ENCODE results near the gene FAR2.

FAR2 gene

GRCh38 chr12:29320295-29321085 lies 171.4 kb downstream of the FAR2 start:
- Histone ChIP-seq H3K36me3 (ENCODE audit: insufficient read depth, low read depth, low read length) (peaks cover 24% of the 10 kb centered on the region), H3K9ac (ENCODE audit: low read depth, low read length) (no peak overlapping the region), H3K4me1 (ENCODE audit: insufficient read depth, low read length) (peaks cover 8% of the 10 kb centered on the region; the same call in 1 of the 2 replicates), H3K27me3 (ENCODE audit: insufficient read depth, low read length) (no peaks in the 10 kb centered on the region), H3K4me3 (ENCODE audit: low read length) (no peak overlapping the region), H3K27ac (ENCODE audit: low read length) (no peak overlapping the region), H3K9me3 (ENCODE audit: insufficient read depth, low read depth, low read length) (peaks cover 20% of the 10 kb centered on the region; the same call in 1 of the 2 replicates)

DNA sequence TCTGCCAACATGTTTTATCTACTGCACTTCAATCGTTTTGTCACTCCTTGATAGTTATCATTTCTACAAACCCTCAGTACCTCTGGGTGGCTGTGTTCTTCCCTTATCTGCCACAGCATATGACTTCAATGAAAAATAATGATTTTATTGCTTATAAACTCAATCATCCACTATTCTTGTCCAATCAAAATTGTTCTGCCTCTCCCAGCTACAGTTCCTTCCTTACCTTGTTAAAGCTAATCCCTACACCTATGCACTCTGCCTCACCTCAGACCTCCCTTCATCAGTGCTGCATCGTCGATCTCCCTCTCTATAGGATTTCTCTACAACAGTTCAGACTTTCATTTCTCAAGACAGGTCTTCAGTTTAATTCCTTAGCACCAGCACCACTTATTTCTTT lies 173.1 kb downstream of the FAR2 start:
- Histone ChIP-seq H3K36me3 (ENCODE audit: insufficient read depth, low read depth, low read length) (peaks cover 24% of the 10 kb centered on the region), H3K27ac (ENCODE audit: low read length) (no peak overlapping the region), H3K9ac (ENCODE audit: low read depth, low read length) (no peak overlapping the region), H3K9me3 (ENCODE audit: insufficient read depth, low read depth, low read length) (peaks cover 20% of the 10 kb centered on the region; the same call in 1 of the 2 replicates), H3K4me1 (ENCODE audit: insufficient read depth, low read length) (peaks cover under 1% of the 10 kb centered on the region; the same call in 1 of the 2 replicates), H3K4me3 (ENCODE audit: low read length) (no peak overlapping the region), H3K27me3 (ENCODE audit: insufficient read depth, low read length) (no peaks in the 10 kb centered on the region)

DNA sequence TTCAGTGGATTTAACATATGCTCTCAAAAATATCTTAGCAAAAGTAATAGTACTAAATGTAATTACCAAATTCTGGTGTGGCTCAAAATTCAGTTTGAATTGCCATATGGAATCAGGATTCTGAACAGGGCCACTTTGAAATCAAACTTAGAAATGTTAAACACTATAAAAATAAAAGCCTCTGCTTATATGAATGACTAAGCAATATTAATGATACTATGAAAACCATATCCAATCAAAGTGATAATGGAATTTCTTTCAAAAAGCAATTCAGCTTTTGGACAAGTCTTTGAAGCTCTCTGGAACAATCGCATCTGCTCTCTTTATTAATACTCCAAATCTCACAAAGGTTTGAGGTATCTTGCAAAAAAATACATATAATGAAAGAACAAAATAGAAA lies 180.3 kb downstream of the FAR2 start:
- Histone ChIP-seq H3K36me3 (ENCODE audit: insufficient read depth, low read depth, low read length) (peaks cover 10% of the 10 kb centered on the region; the same call in 1 of the 2 replicates), H3K4me1 (ENCODE audit: insufficient read depth, low read length) (no peaks in the 10 kb centered on the region), H3K9me3 (ENCODE audit: insufficient read depth, low read depth, low read length) (no peaks in the 10 kb centered on the region), H3K4me3 (ENCODE audit: low read length) (no peak overlapping the region), H3K27ac (ENCODE audit: low read length) (no peak overlapping the region), H3K27me3 (ENCODE audit: insufficient read depth, low read length) (no peaks in the 10 kb centered on the region), H3K9ac (ENCODE audit: low read depth, low read length) (no peak overlapping the region)

DNA sequence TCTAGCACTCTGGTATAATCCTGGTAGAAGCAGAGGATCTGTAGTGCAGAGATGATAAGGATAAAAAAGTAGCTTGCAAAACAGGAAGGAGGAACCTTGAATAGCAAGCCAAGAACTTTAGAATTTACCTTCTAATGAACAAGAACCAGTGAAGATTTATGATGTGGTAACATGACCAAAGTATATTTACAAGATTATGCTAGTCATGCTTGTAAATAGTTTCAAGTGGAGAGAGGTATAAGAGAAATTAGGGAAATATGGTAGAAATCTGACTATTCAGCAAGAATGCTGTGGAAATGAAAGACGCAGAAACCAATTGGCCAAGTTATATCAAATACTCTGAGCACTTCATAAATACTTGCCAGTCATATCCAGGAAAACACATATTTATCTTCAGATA lies 184.1 kb downstream of the FAR2 start:
- peaks cover 10% of the 10 kb centered on the region; the same call in 1 of the 2 replicates for H3K36me3 ChIP-seq (ENCODE audit: insufficient read depth, low read depth, low read length)
- H3K27me3 ChIP-seq (ENCODE audit: insufficient read depth, low read length), result no peaks in the 10 kb centered on the region
- H3K4me1 ChIP-seq (ENCODE audit: insufficient read depth, low read length), result no peaks in the 10 kb centered on the region
- no peaks in the 10 kb centered on the region for H3K9me3 ChIP-seq (ENCODE audit: insufficient read depth, low read depth, low read length)
- H3K4me3 ChIP-seq (ENCODE audit: low read length), result no peak overlapping the region
- H3K27ac ChIP-seq (ENCODE audit: low read length), result no peak overlapping the region
- no peak overlapping the region for H3K9ac ChIP-seq (ENCODE audit: low read depth, low read length)

- Histone ChIP-seq H3K36me3 (ENCODE audit: insufficient read depth, low read depth, low read length) (peaks cover 17% of the 10 kb centered on the region; the same call in 1 of the 2 replicates), H3K4me3 (ENCODE audit: low read length) (no peak overlapping the region), H3K4me1 (ENCODE audit: insufficient read depth, low read length) (no peaks in the 10 kb centered on the region), H3K9ac (ENCODE audit: low read depth, low read length) (no peak overlapping the region), H3K27ac (ENCODE audit: low read length) (no peak overlapping the region), H3K27me3 (ENCODE audit: insufficient read depth, low read length) (no peaks in the 10 kb centered on the region), H3K9me3 (ENCODE audit: insufficient read depth, low read depth, low read length) (no peaks in the 10 kb centered on the region)
Observed at GRCh38 chr12:29334937-29335336, 185.9 kb downstream of the FAR2 start.

GRCh38 chr12:29337325-29337724 lies 188.2 kb downstream of the FAR2 start:
- H3K9ac ChIP-seq (ENCODE audit: low read depth, low read length), result no peak overlapping the region
- no peak overlapping the region for H3K4me3 ChIP-seq (ENCODE audit: low read length)
- H3K36me3 ChIP-seq (ENCODE audit: insufficient read depth, low read depth, low read length), result peaks cover 40% of the 10 kb centered on the region

DNA sequence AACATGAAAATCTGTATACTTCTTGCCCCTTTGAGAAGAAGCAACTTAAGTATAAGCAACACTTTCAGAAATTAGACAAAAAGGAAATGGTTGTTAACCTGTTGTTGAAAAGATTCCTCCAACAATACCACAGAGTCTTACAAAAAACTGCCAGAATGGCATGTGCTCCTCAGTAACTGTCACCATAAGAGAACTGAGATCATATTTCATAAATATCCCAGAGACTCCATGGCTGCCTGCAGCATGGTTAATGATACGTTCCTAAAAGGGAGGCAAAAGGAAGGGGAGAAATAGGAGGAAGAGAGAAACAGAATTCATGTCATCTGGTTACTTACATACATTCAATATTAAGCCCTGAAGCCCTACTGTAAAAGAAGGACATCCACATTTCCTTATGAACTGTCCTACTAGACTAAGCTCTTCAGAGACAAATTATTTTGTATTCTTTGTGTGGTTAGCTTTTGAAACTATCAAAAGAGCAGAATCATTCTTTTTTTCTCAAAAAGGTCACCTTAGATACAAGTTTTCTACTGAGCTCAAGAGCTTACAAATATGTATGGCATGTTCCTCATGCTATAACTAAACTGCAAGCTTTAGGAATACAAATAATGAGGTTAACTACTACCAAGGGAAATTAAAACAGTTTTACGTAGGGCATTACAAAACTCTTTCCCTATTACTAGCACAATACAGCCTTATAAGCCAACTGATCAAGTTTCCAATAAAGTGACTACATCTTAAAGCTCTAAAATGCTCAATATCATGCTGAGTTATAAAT lies 194.1 kb downstream of the FAR2 start:
- H3K4me1 ChIP-seq (ENCODE audit: insufficient read depth, low read length), result no peaks in the 10 kb centered on the region
- H3K27ac ChIP-seq (ENCODE audit: low read length), result no peak overlapping the region
- peaks cover 79% of the 10 kb centered on the region for H3K36me3 ChIP-seq (ENCODE audit: insufficient read depth, low read depth, low read length)

More at GRCh38 chr12:29337325-29337724, 188.2 kb downstream of the FAR2 start:
- Histone ChIP-seq H3K4me1 (ENCODE audit: insufficient read depth, low read length) (no peaks in the 10 kb centered on the region), H3K9me3 (ENCODE audit: insufficient read depth, low read depth, low read length) (no peaks in the 10 kb centered on the region), H3K27me3 (ENCODE audit: insufficient read depth, low read length) (no peaks in the 10 kb centered on the region), H3K27ac (ENCODE audit: low read length) (no peak overlapping the region)

DNA sequence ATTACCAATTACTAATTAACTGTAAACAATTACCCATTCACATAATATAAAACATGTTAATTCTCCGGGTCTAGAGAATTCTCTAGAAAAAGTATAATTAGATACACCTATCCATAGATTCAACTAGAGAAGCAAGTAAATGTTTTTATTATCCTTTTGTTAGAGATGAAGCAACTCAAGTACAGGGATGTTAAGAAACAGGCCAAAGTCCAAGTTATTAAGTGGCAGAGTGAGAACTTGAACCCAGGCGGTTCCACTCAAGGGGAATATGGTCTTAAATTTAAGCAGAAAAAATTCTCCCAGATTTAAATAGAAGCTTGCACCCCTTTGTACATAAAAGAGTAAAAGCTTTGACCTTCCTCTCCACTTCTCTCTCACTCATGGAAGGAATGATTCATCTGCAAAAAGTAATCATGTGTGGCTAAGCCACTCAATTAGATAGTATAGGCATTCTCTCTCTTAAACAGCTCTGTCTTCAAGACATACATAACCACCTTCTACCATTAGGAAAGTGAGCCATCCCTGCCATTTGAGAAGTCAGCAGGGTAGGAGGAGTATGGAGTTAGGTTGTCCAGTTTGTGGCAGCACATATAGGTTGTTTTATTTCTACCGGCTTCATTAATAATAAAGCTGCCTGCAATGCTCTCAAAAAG lies 197.8 kb downstream of the FAR2 start:
- Histone ChIP-seq H3K36me3 (ENCODE audit: insufficient read depth, low read depth, low read length) (peaks cover 61% of the 10 kb centered on the region), H3K4me1 (ENCODE audit: insufficient read depth, low read length) (no peaks in the 10 kb centered on the region), H3K9me3 (ENCODE audit: insufficient read depth, low read depth, low read length) (no peaks in the 10 kb centered on the region), H3K4me3 (ENCODE audit: low read length) (no peak overlapping the region), H3K9ac (ENCODE audit: low read depth, low read length) (no peak overlapping the region), H3K27me3 (ENCODE audit: insufficient read depth, low read length) (no peaks in the 10 kb centered on the region), H3K27ac (ENCODE audit: low read length) (no peak overlapping the region)

More for the DNA sequence above, 194.1 kb downstream of the FAR2 start:
- no peak overlapping the region for H3K4me3 ChIP-seq (ENCODE audit: low read length)
- no peaks in the 10 kb centered on the region for H3K27me3 ChIP-seq (ENCODE audit: insufficient read depth, low read length)
- H3K9me3 ChIP-seq (ENCODE audit: insufficient read depth, low read depth, low read length), result no peaks in the 10 kb centered on the region
- H3K9ac ChIP-seq (ENCODE audit: low read depth, low read length), result no peak overlapping the region

DNA sequence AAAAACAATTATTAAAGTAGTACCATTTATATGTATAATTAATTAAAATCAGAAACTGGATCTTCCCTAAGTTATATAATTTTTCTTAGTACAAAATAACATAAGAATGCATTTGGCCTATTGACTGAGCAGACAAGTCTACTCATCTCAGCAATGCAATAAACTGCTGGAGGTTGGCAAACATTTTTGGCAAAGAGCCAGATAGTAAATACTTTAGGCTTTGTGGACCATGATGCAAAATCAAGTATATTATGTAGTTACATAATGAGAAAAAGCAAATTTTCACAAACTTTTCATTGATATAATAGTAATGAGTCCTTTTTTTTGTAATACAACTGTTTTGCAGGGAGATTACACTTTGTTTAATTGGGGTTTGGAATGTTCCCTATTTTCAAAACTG lies 201.0 kb downstream of the FAR2 start:
- H3K27ac ChIP-seq (ENCODE audit: low read length), result no peak overlapping the region
- H3K9ac ChIP-seq (ENCODE audit: low read depth, low read length), result no peak overlapping the region
- H3K27me3 ChIP-seq (ENCODE audit: insufficient read depth, low read length), result no peaks in the 10 kb centered on the region
- H3K4me3 ChIP-seq (ENCODE audit: low read length), result no peak overlapping the region
- peaks cover 47% of the 10 kb centered on the region for H3K36me3 ChIP-seq (ENCODE audit: insufficient read depth, low read depth, low read length)
- H3K4me1 ChIP-seq (ENCODE audit: insufficient read depth, low read length), result no peaks in the 10 kb centered on the region
- H3K9me3 ChIP-seq (ENCODE audit: insufficient read depth, low read depth, low read length), result no peaks in the 10 kb centered on the region

- Histone ChIP-seq H3K4me3 (ENCODE audit: low read length) (no peak overlapping the region), H3K27ac (ENCODE audit: low read length) (no peak overlapping the region), H3K27me3 (ENCODE audit: insufficient read depth, low read length) (no peaks in the 10 kb centered on the region), H3K9ac (ENCODE audit: low read depth, low read length) (no peak overlapping the region), H3K9me3 (ENCODE audit: insufficient read depth, low read depth, low read length) (no peaks in the 10 kb centered on the region), H3K4me1 (ENCODE audit: insufficient read depth, low read length) (no peaks in the 10 kb centered on the region), H3K36me3 (ENCODE audit: insufficient read depth, low read depth, low read length) (peaks cover 46% of the 10 kb centered on the region)
Observed at GRCh38 chr12:29354954-29355353, 205.9 kb downstream of the FAR2 start.

DNA sequence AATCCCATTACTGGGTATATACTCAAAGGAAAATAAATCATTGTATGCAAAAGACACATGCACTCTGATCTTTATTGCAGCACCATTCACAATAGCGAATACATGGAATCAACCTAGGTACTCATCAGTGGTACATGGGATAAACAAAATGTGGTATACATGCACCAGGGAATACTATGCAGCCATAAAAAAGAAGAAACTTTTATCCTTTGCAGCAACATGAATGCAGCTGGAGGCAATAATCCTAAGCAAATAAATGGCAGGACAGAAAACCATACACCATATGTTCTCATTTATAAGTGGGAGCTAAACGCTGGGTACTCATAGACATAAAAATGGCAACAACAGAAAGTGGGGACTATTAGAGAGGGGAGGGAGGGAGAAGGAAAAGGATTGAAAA lies 216.0 kb downstream of the FAR2 start:
- Histone ChIP-seq H3K4me1 (ENCODE audit: insufficient read depth, low read length) (no peaks in the 10 kb centered on the region), H3K9ac (ENCODE audit: low read depth, low read length) (no peak overlapping the region), H3K9me3 (ENCODE audit: insufficient read depth, low read depth, low read length) (no peaks in the 10 kb centered on the region), H3K4me3 (ENCODE audit: low read length) (no peak overlapping the region), H3K27ac (ENCODE audit: low read length) (no peak overlapping the region), H3K36me3 (ENCODE audit: insufficient read depth, low read depth, low read length) (peaks cover 66% of the 10 kb centered on the region), H3K27me3 (ENCODE audit: insufficient read depth, low read length) (no peaks in the 10 kb centered on the region)
